ENCODE results near the gene RAB5A.
A peak's percentile ranks its signal among the peaks of the same experiment; 100 is the strongest.
"Not testable (repeated sequence)": the region's sequence is repeated elsewhere in the genome, so short reads cannot be mapped to it uniquely, and the experiment has no call there.

The RAB5A gene

DNA sequence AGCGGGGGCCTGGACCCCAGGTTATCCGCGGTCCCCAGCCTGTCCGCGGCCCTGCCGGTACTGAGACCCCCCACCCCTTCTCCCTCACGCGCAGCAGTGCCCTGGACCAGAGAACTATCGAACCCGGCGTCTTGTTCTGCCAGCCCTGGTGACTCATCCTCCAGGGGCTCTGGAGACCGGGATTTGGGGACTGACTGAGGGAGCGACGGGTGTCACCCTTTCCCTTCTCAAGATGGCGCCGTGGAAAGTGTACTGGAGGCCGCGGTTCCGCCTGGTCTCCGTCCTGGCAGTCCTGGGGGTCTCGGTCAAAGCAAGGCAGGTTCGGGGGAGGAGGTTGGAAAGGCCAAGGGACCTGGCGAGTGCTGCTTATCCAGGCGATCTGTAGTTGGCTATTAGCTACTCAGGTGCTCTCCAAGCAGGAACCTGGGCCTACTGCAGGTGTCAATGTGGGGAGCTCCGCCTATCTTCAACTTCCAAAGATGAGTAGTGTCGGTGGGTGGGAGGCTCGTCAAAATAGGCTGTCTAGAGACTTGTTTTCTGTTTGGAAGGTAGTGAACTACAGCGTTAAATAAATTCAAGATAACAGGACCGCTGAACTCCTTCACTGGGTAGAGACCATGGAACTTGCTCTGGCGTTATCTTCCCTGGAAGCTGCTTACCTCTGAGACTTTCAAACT lies 790 bp downstream of the RAB5A start:
- peak; percentile 23 for DNase-seq (ENCODE audit: low read depth, low spot score)
- Histone ChIP-seq H3K9me3 (ENCODE audit: insufficient read depth, low read length) (0 out of 2 replicates have a peak, but pooled peaks cover 3% of the 10 kb centered on the region), H3K4me3 (ENCODE audit: insufficient read length, low read depth) (peak overlapping the region; percentile 95), H3K9ac (ENCODE audit: insufficient read length, low read depth) (peak overlapping the region; percentile 94), H3K4me1 (ENCODE audit: insufficient read depth, insufficient read length) (no peaks in the 10 kb centered on the region), H3K36me3 (ENCODE audit: insufficient read depth, insufficient read length, low read length) (peaks cover 28% of the 10 kb centered on the region), H3K27me3 (ENCODE audit: insufficient read depth, insufficient read length) (no peaks in the 10 kb centered on the region)
- TF ChIP-seq YY1 (IDR thresholded peaks at IDR 0.05; ENCODE audit: insufficient read depth, insufficient read length) (peak; percentile 63), ZNF274 (IDR thresholded peaks at IDR 0.05; ENCODE audit: low read depth, low read length) (no peak)

DNA sequence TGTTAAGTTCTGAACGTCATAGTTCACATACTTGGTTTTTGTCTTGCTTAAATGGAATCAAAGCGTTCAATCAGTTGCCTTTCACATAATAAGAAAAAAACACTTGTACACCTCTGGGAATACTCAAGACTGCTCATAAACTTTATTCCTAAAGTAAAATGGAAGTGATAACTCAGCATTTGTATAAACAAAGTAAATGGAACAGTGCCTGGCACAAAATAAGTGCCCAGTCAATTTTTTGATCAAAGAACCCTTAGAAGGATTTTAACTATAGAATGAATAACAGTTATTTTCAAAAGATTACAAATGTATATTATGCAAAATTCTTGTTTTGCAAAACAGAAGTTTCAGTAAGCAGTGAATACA lies 1.3 kb downstream of the RAB5A start:
- H3K4me1 ChIP-seq (ENCODE audit: insufficient read depth, insufficient read length): no peaks in the 10 kb centered on the region
- H3K4me3 ChIP-seq (ENCODE audit: insufficient read length, low read depth): peak overlapping the region; percentile 95
- H3K9me3 ChIP-seq (ENCODE audit: insufficient read depth, low read length): no peaks in the 10 kb centered on the region
- H3K36me3 ChIP-seq (ENCODE audit: insufficient read depth, insufficient read length, low read length): peaks cover 33% of the 10 kb centered on the region
- no peak for DNase-seq (ENCODE audit: low read depth, low spot score)
- H3K9ac ChIP-seq (ENCODE audit: insufficient read length, low read depth): peak overlapping the region; percentile 94
- H3K27me3 ChIP-seq (ENCODE audit: insufficient read depth, insufficient read length): no peaks in the 10 kb centered on the region
- TF ChIP-seq ZNF274 (IDR thresholded peaks at IDR 0.05; ENCODE audit: low read depth, low read length): no peak
- TF ChIP-seq SUZ12 (IDR thresholded peaks at IDR 0.05; ENCODE audit: extremely low read depth, insufficient read depth, insufficient read length): no peak
- no peak for TF ChIP-seq YY1 (IDR thresholded peaks at IDR 0.05; ENCODE audit: insufficient read depth, insufficient read length)

DNA sequence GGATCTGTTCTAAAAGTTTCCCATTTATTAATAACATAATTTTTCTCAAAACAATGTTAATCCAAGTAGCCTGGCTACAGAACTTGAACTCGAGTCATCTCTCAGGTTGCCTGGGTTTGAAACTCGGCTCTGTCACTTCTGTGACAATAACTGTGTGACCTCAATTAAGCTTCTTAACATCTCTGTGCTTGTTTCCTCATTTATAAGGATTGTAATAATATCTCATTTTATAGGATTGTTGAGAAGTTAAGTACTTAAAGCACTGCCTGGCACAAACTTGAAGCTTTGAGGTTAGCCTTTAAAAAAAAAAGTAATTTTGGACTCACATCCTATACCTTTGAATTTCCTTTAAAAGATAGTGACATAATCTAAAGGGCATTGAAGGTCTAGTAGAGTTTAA lies 3.4 kb downstream of the RAB5A start:
- H3K9me3 ChIP-seq (ENCODE audit: insufficient read depth, low read length): no peaks in the 10 kb centered on the region
- no peak overlapping the region for H3K4me3 ChIP-seq (ENCODE audit: insufficient read length, low read depth)
- peaks cover 54% of the 10 kb centered on the region for H3K36me3 ChIP-seq (ENCODE audit: insufficient read depth, insufficient read length, low read length)
- no peak for TF ChIP-seq SUZ12 (IDR thresholded peaks at IDR 0.05; ENCODE audit: extremely low read depth, insufficient read depth, insufficient read length)
- no peak for TF ChIP-seq ZNF274 (IDR thresholded peaks at IDR 0.05; ENCODE audit: low read depth, low read length)
- TF ChIP-seq YY1 (IDR thresholded peaks at IDR 0.05; ENCODE audit: insufficient read depth, insufficient read length): no peak
- H3K9ac ChIP-seq (ENCODE audit: insufficient read length, low read depth): no peak overlapping the region
- no peaks in the 10 kb centered on the region for H3K27me3 ChIP-seq (ENCODE audit: insufficient read depth, insufficient read length)
- DNase-seq (ENCODE audit: low read depth, low spot score): no peak
- no peaks in the 10 kb centered on the region for H3K4me1 ChIP-seq (ENCODE audit: insufficient read depth, insufficient read length)

DNA sequence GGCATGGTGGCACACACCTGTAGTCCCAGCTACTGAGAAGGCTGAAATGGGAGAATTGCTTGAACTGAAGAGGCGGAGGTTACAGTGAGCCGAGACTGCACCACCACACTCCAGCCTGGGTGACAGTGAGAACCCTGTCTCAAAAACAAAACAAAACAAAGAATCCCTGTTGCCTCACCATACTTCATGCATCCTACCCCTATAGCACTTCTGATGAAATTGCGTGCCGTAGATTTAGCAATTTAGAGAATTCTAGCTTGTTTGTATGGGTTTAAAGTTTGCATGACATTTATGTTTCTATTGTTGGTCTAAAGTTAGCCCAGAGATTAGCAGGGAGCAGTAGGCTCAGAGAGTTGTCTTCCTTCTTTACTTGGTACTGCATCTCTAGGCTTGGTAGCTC lies 7.8 kb downstream of the RAB5A start:
- no peaks in the 10 kb centered on the region for H3K9me3 ChIP-seq (ENCODE audit: insufficient read depth, low read length)
- H3K36me3 ChIP-seq (ENCODE audit: insufficient read depth, insufficient read length, low read length): peaks cover 66% of the 10 kb centered on the region
- no peak overlapping the region for H3K9ac ChIP-seq (ENCODE audit: insufficient read length, low read depth)
- no peaks in the 10 kb centered on the region for H3K27me3 ChIP-seq (ENCODE audit: insufficient read depth, insufficient read length)
- TF ChIP-seq SUZ12 (IDR thresholded peaks at IDR 0.05; ENCODE audit: extremely low read depth, insufficient read depth, insufficient read length) (no peak), ZNF274 (IDR thresholded peaks at IDR 0.05; ENCODE audit: low read depth, low read length) (no peak), YY1 (IDR thresholded peaks at IDR 0.05; ENCODE audit: insufficient read depth, insufficient read length) (no peak)
- peaks cover 2% of the 10 kb centered on the region for H3K4me1 ChIP-seq (ENCODE audit: insufficient read depth, insufficient read length)
- H3K4me3 ChIP-seq (ENCODE audit: insufficient read length, low read depth): no peak overlapping the region
- DNase-seq (ENCODE audit: low read depth, low spot score): no peak

DNA sequence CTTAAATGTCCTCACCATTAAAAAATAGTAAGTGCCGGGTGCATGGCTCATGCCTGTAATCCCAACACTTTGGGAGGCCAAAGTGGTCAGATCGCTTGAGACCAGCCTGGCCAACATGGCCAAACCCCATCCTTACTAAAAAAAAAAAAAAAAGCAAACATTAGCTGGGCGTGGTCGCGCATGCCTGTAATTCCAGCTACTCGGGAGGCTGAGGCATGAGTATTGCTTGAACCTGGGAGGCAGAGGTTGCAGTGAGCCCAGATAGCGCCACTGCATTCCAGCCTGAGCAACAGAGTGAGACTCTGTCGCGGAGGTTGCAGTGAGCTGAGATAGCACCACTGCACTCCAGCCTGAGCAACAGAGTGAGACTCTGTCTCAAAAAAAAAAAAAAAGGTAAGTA lies 10.5 kb downstream of the RAB5A start:
- not testable (repeated sequence) for H3K9ac ChIP-seq (ENCODE audit: insufficient read length, low read depth); H3K9me3 ChIP-seq (ENCODE audit: insufficient read depth, low read length); H3K27me3 ChIP-seq (ENCODE audit: insufficient read depth, insufficient read length); DNase-seq (ENCODE audit: low read depth, low spot score); H3K4me3 ChIP-seq (ENCODE audit: insufficient read length, low read depth); H3K4me1 ChIP-seq (ENCODE audit: insufficient read depth, insufficient read length)
- peaks cover 54% of the 10 kb centered on the region for H3K36me3 ChIP-seq (ENCODE audit: insufficient read depth, insufficient read length, low read length)

DNA sequence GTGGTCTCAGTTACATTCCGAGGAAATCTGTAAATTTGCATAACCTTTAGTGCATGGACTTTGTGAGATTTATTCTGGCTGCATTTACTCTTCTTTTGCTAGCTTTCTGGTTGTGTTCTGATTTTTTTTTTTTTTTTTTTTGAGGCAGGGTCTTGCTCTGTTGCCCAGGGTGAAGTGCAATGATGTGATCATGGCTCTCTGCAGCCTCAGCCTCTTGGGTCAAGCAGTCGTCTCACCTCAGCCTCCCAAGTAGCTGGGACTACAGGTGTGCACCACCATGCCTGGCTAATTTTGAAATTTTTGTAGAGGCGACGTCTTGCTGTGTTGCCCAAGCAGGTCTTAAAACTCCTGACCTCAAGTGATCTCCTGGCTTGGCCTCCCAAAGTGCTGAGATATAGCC lies 12.6 kb downstream of the RAB5A start:
- peaks cover 2% of the 10 kb centered on the region for H3K4me1 ChIP-seq (ENCODE audit: insufficient read depth, insufficient read length)
- no peak overlapping the region for H3K9ac ChIP-seq (ENCODE audit: insufficient read length, low read depth)
- no peak overlapping the region for H3K4me3 ChIP-seq (ENCODE audit: insufficient read length, low read depth)
- H3K27me3 ChIP-seq (ENCODE audit: insufficient read depth, insufficient read length): no peaks in the 10 kb centered on the region
- no peaks in the 10 kb centered on the region for H3K9me3 ChIP-seq (ENCODE audit: insufficient read depth, low read length)
- TF ChIP-seq YY1 (IDR thresholded peaks at IDR 0.05; ENCODE audit: insufficient read depth, insufficient read length) (no peak), ZNF274 (IDR thresholded peaks at IDR 0.05; ENCODE audit: low read depth, low read length) (no peak), SUZ12 (IDR thresholded peaks at IDR 0.05; ENCODE audit: extremely low read depth, insufficient read depth, insufficient read length) (no peak)
- peaks cover 35% of the 10 kb centered on the region for H3K36me3 ChIP-seq (ENCODE audit: insufficient read depth, insufficient read length, low read length)
- no peak for DNase-seq (ENCODE audit: low read depth, low spot score)

DNA sequence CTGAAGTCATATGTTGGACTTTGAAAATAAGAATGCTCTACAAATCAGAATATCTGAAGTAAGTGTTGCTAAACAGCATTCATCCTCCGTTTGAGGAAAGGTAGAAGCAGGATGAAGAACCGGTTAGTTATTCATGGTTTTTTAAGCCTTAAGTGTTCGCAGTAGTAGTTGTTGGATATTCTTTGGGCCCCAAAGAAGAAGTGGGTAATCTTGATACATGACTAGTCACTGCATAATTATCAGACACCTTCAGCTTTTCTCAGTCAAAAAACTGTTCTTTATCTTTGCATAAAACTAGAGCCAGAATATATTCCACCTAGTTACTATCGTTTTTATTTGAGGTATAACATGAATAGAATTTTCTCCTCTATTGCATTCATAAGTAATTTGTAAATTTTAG lies 13.8 kb downstream of the RAB5A start:
- no peaks in the 10 kb centered on the region for H3K27me3 ChIP-seq (ENCODE audit: insufficient read depth, insufficient read length)
- H3K4me1 ChIP-seq (ENCODE audit: insufficient read depth, insufficient read length): peaks cover 2% of the 10 kb centered on the region
- DNase-seq (ENCODE audit: low read depth, low spot score): no peak
- no peak overlapping the region for H3K4me3 ChIP-seq (ENCODE audit: insufficient read length, low read depth)
- TF ChIP-seq ZNF274 (IDR thresholded peaks at IDR 0.05; ENCODE audit: low read depth, low read length) (no peak), SUZ12 (IDR thresholded peaks at IDR 0.05; ENCODE audit: extremely low read depth, insufficient read depth, insufficient read length) (no peak), YY1 (IDR thresholded peaks at IDR 0.05; ENCODE audit: insufficient read depth, insufficient read length) (no peak)
- no peak overlapping the region for H3K9ac ChIP-seq (ENCODE audit: insufficient read length, low read depth)
- H3K9me3 ChIP-seq (ENCODE audit: insufficient read depth, low read length): no peaks in the 10 kb centered on the region
- peaks cover 28% of the 10 kb centered on the region for H3K36me3 ChIP-seq (ENCODE audit: insufficient read depth, insufficient read length, low read length)

DNA sequence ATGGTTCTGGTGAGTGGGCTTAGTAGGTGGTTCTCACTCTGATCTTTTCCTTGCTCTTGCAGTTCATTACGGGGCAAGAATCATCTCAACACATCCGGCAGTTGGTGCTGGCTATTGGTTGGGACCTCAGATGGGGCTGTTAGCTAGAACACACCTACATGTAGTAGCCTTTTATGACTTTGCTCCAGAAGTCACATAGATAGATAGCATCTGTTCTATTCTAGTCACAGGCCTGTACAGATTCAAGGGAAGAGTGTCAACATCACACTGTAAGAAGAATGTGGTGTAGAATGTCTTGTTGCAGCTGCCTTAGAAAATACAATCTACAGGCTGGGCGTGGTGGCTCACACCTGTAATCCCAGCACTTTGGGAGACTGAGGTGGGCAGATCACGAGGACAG lies 15.1 kb downstream of the RAB5A start:
- Histone ChIP-seq H3K4me1 (ENCODE audit: insufficient read depth, insufficient read length) (peaks cover 2% of the 10 kb centered on the region), H3K9ac (ENCODE audit: insufficient read length, low read depth) (no peak overlapping the region), H3K9me3 (ENCODE audit: insufficient read depth, low read length) (no peaks in the 10 kb centered on the region), H3K36me3 (ENCODE audit: insufficient read depth, insufficient read length, low read length) (peaks cover 32% of the 10 kb centered on the region), H3K4me3 (ENCODE audit: insufficient read length, low read depth) (no peak overlapping the region), H3K27me3 (ENCODE audit: insufficient read depth, insufficient read length) (no peaks in the 10 kb centered on the region)
- no peak for DNase-seq (ENCODE audit: low read depth, low spot score)
- TF ChIP-seq SUZ12 (IDR thresholded peaks at IDR 0.05; ENCODE audit: extremely low read depth, insufficient read depth, insufficient read length): no peak
- no peak for TF ChIP-seq ZNF274 (IDR thresholded peaks at IDR 0.05; ENCODE audit: low read depth, low read length)
- no peak for TF ChIP-seq YY1 (IDR thresholded peaks at IDR 0.05; ENCODE audit: insufficient read depth, insufficient read length)

All from NT2/D1 (cell line).